SK-N-MC (cell line): Measurements from ENCODE around the gene ITPRIPL2.

Experiments used
- DNase-seq: peaks from one replicate; pipeline ENCODE4 v3.0.0-alpha.2; 2011; ENCODE audit warnings: low read depth, low spot score
- H3K27ac ChIP-seq: fragments of 200-600 bp; sonication (generic); 2 replicates; pipeline ENCODE4 v1.5.1; 2016; ENCODE audit warnings: mixed run types
- H3K36me3 ChIP-seq: fragments of 200-600 bp; sonication (generic); 2 replicates; pipeline ENCODE4 v1.6.1; 2017; ENCODE audit warnings: antibody characterized with exemption, low read length, mixed read lengths; ENCODE audit not compliant: insufficient read depth
- H3K4me3 ChIP-seq: fragments of 200-600 bp; sonication (generic); 2 replicates; pipeline ENCODE4 v1.5.1; 2016
- H3K9ac ChIP-seq: fragments of 200-600 bp; sonication (generic); 2 replicates; pipeline ENCODE4 v1.8.0; 2017; ENCODE audit warnings: mixed run types, mixed read lengths; ENCODE audit not compliant: insufficient read length
- H3K9me3 ChIP-seq: fragments of 200-600 bp; sonication (generic); 2 replicates; pipeline ENCODE4 v1.6.1; 2017; ENCODE audit warnings: low read depth, mild to moderate bottlenecking, antibody characterized with exemption, low read length, moderate library complexity, mixed read lengths
- EZH2 ChIP-seq: fragments of 200-600 bp; sonication (generic); IDR thresholded peaks from one replicate; pipeline ENCODE4 v1.6.1; 2017; ENCODE audit warnings: antibody characterized with exemption
- FOXP2 ChIP-seq: optimal IDR thresholded peaks from 2 replicates; pipeline ENCODE3; 2011; ENCODE audit warnings: mild to moderate bottlenecking, moderate library complexity; ENCODE audit not compliant: insufficient read depth; ENCODE audit errors: extremely low read length, control extremely low read depth
- POLR2AphosphoS5 ChIP-seq: IDR thresholded peaks from 2 replicates; pipeline ENCODE4 v1.6.1; 2012; ENCODE audit warnings: mild to moderate bottlenecking, low read depth, low read length, borderline replicate concordance

Gene ITPRIPL2

GRCh38 chr16:19114359-19115147 lies 789 bp downstream of the ITPRIPL2 start:
- Histone ChIP-seq H3K9ac (no peak overlapping the region), H3K36me3 (no peaks in the 10 kb centered on the region), H3K27ac (no peak overlapping the region), H3K9me3 (no peaks in the 10 kb centered on the region), H3K4me3 (no peak overlapping the region)
- DNase-seq, result no peak
- TF ChIP-seq FOXP2 (no peak), EZH2 (no peak), POLR2AphosphoS5 (no peak)

- no peak overlapping the region for H3K9ac ChIP-seq
- no peak for TF ChIP-seq POLR2AphosphoS5
- H3K36me3 ChIP-seq, result no peaks in the 10 kb centered on the region
- no peak overlapping the region for H3K4me3 ChIP-seq
- DNase-seq, result no peak
- H3K27ac ChIP-seq, result no peak overlapping the region
- no peaks in the 10 kb centered on the region for H3K9me3 ChIP-seq
These were observed 1.6 kb downstream of the ITPRIPL2 start for GRCh38 chr16:19115148-19116021.

GRCh38 chr16:19116711-19117449 lies 3.1 kb downstream of the ITPRIPL2 start:
- Histone ChIP-seq H3K36me3 (no peaks in the 10 kb centered on the region), H3K9me3 (no peaks in the 10 kb centered on the region), H3K9ac (no peak overlapping the region), H3K27ac (no peak overlapping the region), H3K4me3 (no peak overlapping the region)
- no peak for DNase-seq
- no peak for TF ChIP-seq EZH2
- no peak for TF ChIP-seq FOXP2
- no peak for TF ChIP-seq POLR2AphosphoS5

GRCh38 chr16:19118938-19119431 lies 5.2 kb downstream of the ITPRIPL2 start:
- Histone ChIP-seq H3K9me3 (no peaks in the 10 kb centered on the region), H3K27ac (no peak overlapping the region), H3K4me3 (no peak overlapping the region), H3K9ac (no peak overlapping the region), H3K36me3 (no peaks in the 10 kb centered on the region)
- TF ChIP-seq FOXP2, result no peak
- no peak for TF ChIP-seq EZH2
- TF ChIP-seq POLR2AphosphoS5, result no peak
- no peak for DNase-seq

GRCh38 chr16:19119564-19119963 lies 5.8 kb downstream of the ITPRIPL2 start:
- Histone ChIP-seq H3K27ac (no peak overlapping the region), H3K9ac (no peak overlapping the region), H3K36me3 (no peaks in the 10 kb centered on the region), H3K4me3 (no peak overlapping the region), H3K9me3 (no peaks in the 10 kb centered on the region)
- TF ChIP-seq FOXP2, result no peak
- TF ChIP-seq POLR2AphosphoS5, result no peak
- no peak for TF ChIP-seq EZH2
- no peak for DNase-seq

- H3K36me3 ChIP-seq, result no peaks in the 10 kb centered on the region
- TF ChIP-seq POLR2AphosphoS5 (no peak), EZH2 (no peak), FOXP2 (no peak)
- DNase-seq, result no peak
- no peak overlapping the region for H3K4me3 ChIP-seq
- no peak overlapping the region for H3K27ac ChIP-seq
- H3K9ac ChIP-seq, result no peak overlapping the region
- H3K9me3 ChIP-seq, result no peaks in the 10 kb centered on the region
These were observed 9.9 kb downstream of the ITPRIPL2 start for GRCh38 chr16:19123535-19124178.

- H3K4me3 ChIP-seq, result no peak overlapping the region
- H3K27ac ChIP-seq, result no peak overlapping the region
- H3K9ac ChIP-seq, result no peak overlapping the region
- no peaks in the 10 kb centered on the region for H3K9me3 ChIP-seq
- TF ChIP-seq EZH2 (no peak), POLR2AphosphoS5 (no peak), FOXP2 (no peak)
- no peaks in the 10 kb centered on the region for H3K36me3 ChIP-seq
- no peak for DNase-seq
These were observed 12.5 kb downstream of the ITPRIPL2 start for GRCh38 chr16:19126300-19126699.
